HFFc6 (cell line): ENCODE results near the gene SPG11. TPM values are rescaled to one million over a fixed set of nuclear protein-coding genes. Genes with fewer than 3 reads are reported as not detected.
"Not testable (repeated sequence)": the region's sequence is repeated elsewhere in the genome, so short reads cannot be mapped to it uniquely, and the experiment has no call there.

Experiments used
- DNase-seq: peaks from one replicate; pipeline ENCODE4 v3.0.0-alpha.2; 2018
- H3K27ac Mint-ChIP-seq: 2 replicates; pipeline ENCODE4 v1.8.0; 2020; ENCODE audit warnings: mild to moderate bottlenecking, mixed read lengths
- H3K27me3 Mint-ChIP-seq: 2 replicates; pipeline ENCODE4 v1.8.0; 2021; ENCODE audit warnings: mild to moderate bottlenecking, moderate library complexity, mixed read lengths; ENCODE audit not compliant: insufficient read depth
- H3K36me3 Mint-ChIP-seq: 2 replicates; pipeline ENCODE4 v1.8.0; 2021; ENCODE audit warnings: low read depth, mixed read lengths
- H3K4me1 Mint-ChIP-seq: 2 replicates; pipeline ENCODE4 v1.8.0; 2020; ENCODE audit warnings: low read depth, mixed read lengths
- H3K4me3 Mint-ChIP-seq: 2 replicates; pipeline ENCODE4 v1.8.0; 2020; ENCODE audit warnings: mild to moderate bottlenecking, moderate library complexity, mixed read lengths
- H3K9me3 Mint-ChIP-seq: 2 replicates; pipeline ENCODE4 v1.8.0; 2020; ENCODE audit warnings: mild to moderate bottlenecking, mixed read lengths
- CTCF ChIP-seq: fragments of 200-600 bp; sonication (generic); IDR thresholded peaks from 2 replicates; pipeline ENCODE4 v1.5.0; 2021; ENCODE audit warnings: antibody characterized with exemption, mild to moderate bottlenecking
- total RNA-seq, 6 experiments: library from RNA; stranded (reverse); fragmentation: NEBNext Ultra II Directional; extraction: Animal tissue kit (Norgen Biotek cat#: 25700); gene quantifications; 2 replicates in 1 of 6; 3 replicates in 5 of 6; pipeline ENCODE4 v1.2.3, GENCODE V29; 2021

The SPG11 gene
- total RNA-seq, 6 experiments from 2014 or later: 28.0 to 34.1 (median 31.2) TPM

- Mint-ChIP-seq H3K27ac (no peak overlapping the region), H3K4me3 (no peak overlapping the region), H3K9me3 (peaks cover 6% of the 10 kb centered on the region; the same call in 1 of the 2 replicates), H3K27me3 (no peaks in the 10 kb centered on the region), H3K36me3 (peaks cover 37% of the 10 kb centered on the region), H3K4me1 (peaks cover 8% of the 10 kb centered on the region)
- DNase-seq: no peak
- no peak for TF ChIP-seq CTCF
Measured at GRCh38 chr15:44647036-44647435, 16.4 kb downstream of the SPG11 start.

GRCh38 chr15:44646460-44646859 lies 17.0 kb downstream of the SPG11 start:
- Mint-ChIP-seq H3K36me3 (peaks cover 36% of the 10 kb centered on the region), H3K27ac (no peak overlapping the region), H3K4me1 (peaks cover 8% of the 10 kb centered on the region), H3K9me3 (peaks cover 6% of the 10 kb centered on the region; the same call in 1 of the 2 replicates), H3K27me3 (no peaks in the 10 kb centered on the region), H3K4me3 (no peak overlapping the region)
- no peak for TF ChIP-seq CTCF
- no peak for DNase-seq

GRCh38 chr15:44641651-44642050 lies 21.8 kb downstream of the SPG11 start:
- peaks cover 8% of the 10 kb centered on the region for H3K4me1 Mint-ChIP-seq
- DNase-seq: no peak
- no peak overlapping the region; the same call in 1 of the 2 replicates for H3K27ac Mint-ChIP-seq
- H3K9me3 Mint-ChIP-seq: peaks cover 6% of the 10 kb centered on the region; the same call in 1 of the 2 replicates
- H3K27me3 Mint-ChIP-seq: no peaks in the 10 kb centered on the region
- H3K36me3 Mint-ChIP-seq: peaks cover 32% of the 10 kb centered on the region
- H3K4me3 Mint-ChIP-seq: no peak overlapping the region
- TF ChIP-seq CTCF: no peak

GRCh38 chr15:44636976-44637375 lies 26.5 kb downstream of the SPG11 start:
- no peak for DNase-seq
- no peaks in the 10 kb centered on the region for H3K9me3 Mint-ChIP-seq
- no peak overlapping the region for H3K27ac Mint-ChIP-seq
- peaks cover 15% of the 10 kb centered on the region for H3K4me1 Mint-ChIP-seq
- TF ChIP-seq CTCF: no peak
- peaks cover 18% of the 10 kb centered on the region for H3K36me3 Mint-ChIP-seq
- no peaks in the 10 kb centered on the region for H3K27me3 Mint-ChIP-seq
- no peak overlapping the region for H3K4me3 Mint-ChIP-seq

GRCh38 chr15:44633603-44634002 lies 29.9 kb downstream of the SPG11 start:
- H3K27ac Mint-ChIP-seq: peak overlapping the region; percentile 86
- peak; percentile 22 for DNase-seq

GRCh38 chr15:44625286-44625685 lies 38.2 kb downstream of the SPG11 start:
- H3K4me3 Mint-ChIP-seq, H3K27ac Mint-ChIP-seq, DNase-seq, H3K4me1 Mint-ChIP-seq, H3K27me3 Mint-ChIP-seq, H3K36me3 Mint-ChIP-seq, H3K9me3 Mint-ChIP-seq: not testable (repeated sequence)

More at GRCh38 chr15:44633603-44634002, 29.9 kb downstream of the SPG11 start:
- TF ChIP-seq CTCF: no peak
- Mint-ChIP-seq H3K4me3 (peak overlapping the region; percentile 54; the same call in 1 of the 2 replicates), H3K4me1 (peaks cover 15% of the 10 kb centered on the region), H3K36me3 (peaks cover 13% of the 10 kb centered on the region), H3K27me3 (no peaks in the 10 kb centered on the region), H3K9me3 (no peaks in the 10 kb centered on the region)
